Heart left ventricle (tissue), 16 donors: ENCODE data around the gene RGS16. TPM values are rescaled to one million over a fixed set of nuclear protein-coding genes. Genes with fewer than 3 reads are reported as not detected.

Experiments
- ATAC-seq, 4 donors: fragments of 200-7000 bp; cut with Tn5 transposase; one replicate each; pipeline ENCODE4 v1.9.1; 2020 to 2022; ENCODE audit warnings: moderate library complexity in 4 of 4, mild to moderate bottlenecking in 3 of 4, moderate number of reproducible peaks in 1 of 4
- DNase-seq, 5 donors: peaks; one replicate each; pipeline ENCODE4 v3.0.0-alpha.2; 2020
- H3K27ac ChIP-seq, 12 donors: fragments of 200-600 bp; sonication (generic) in 4 of 12; one replicate each; pipeline versions ENCODE4 v1.5.0 to v1.8.0; 2016 to 2022; ENCODE audit warnings: mild to moderate bottlenecking in 2 of 12
- H3K27me3 ChIP-seq, 9 donors: fragments of 200-600 bp; sonication (generic) in 2 of 9; one replicate each; pipeline versions ENCODE4 v1.5.1 to v1.8.0; 2016 to 2022; ENCODE audit warnings: mild to moderate bottlenecking in 3 of 9
- H3K36me3 ChIP-seq, 9 donors: fragments of 200-600 bp; sonication (generic) in 2 of 9; one replicate each; pipeline versions ENCODE4 v1.5.0 to v1.8.0; 2018 to 2022; ENCODE audit warnings: mild to moderate bottlenecking in 2 of 9
- H3K4me1 ChIP-seq, 12 donors: fragments of 200-600 bp; sonication (generic) in 4 of 12; one replicate each; pipeline versions ENCODE4 v1.5.0 to v1.8.0; 2016 to 2022; ENCODE audit warnings: mild to moderate bottlenecking in 3 of 12
- H3K4me3 ChIP-seq, 12 donors: fragments of 200-600 bp; sonication (generic) in 4 of 12; one replicate each; pipeline versions ENCODE4 v1.5.0 to v1.8.0; 2017 to 2022; ENCODE audit warnings: mild to moderate bottlenecking in 9 of 12, moderate library complexity in 4 of 12
- H3K9me3 ChIP-seq, 12 donors: fragments of 200-600 bp; sonication (generic) in 4 of 12; one replicate each; pipeline versions ENCODE4 v1.5.0 to v1.8.0; 2016 to 2022; ENCODE audit warnings: mild to moderate bottlenecking in 1 of 12
- CTCF ChIP-seq, 12 donors: fragments of 200-600 bp; sonication (generic) in 4 of 12; IDR thresholded peaks; one replicate each; pipeline versions ENCODE4 v1.5.0 to v1.8.0; 2018 to 2022; ENCODE audit warnings: antibody characterized with exemption in 12 of 12, mild to moderate bottlenecking in 5 of 12
- POLR2A ChIP-seq, 2 donors: fragments of 450-650 bp; IDR thresholded peaks; one replicate each; pipeline ENCODE4 v1.6.1; 2017; ENCODE audit warnings: antibody characterized with exemption in 2 of 2, mild to moderate bottlenecking in 2 of 2, moderate library complexity in 2 of 2
- WGBS, 4 donors: extraction: QIAGEN DNeasy Blood & Tissue Kit in 2 of 4; methylation state at CpG; one replicate each; pipeline versions ENCODE4 v1.1.5 to v1.1.7; 2013 to 2018; 5-methylcytosine and 5-hydroxymethylcytosine counted together
- intact Hi-C, 10 donors: fragments of 100-400 bp; cut with DNase I; formaldehyde crosslinking; loops; one replicate each; pipeline versions ENCODE4 v1.11.1 to v1.14.2; 2022
- polyA plus RNA-seq, 2 donors: library from polyadenylated mRNA; stranded (reverse); fragments of 200-250 nt; gene quantifications; one replicate each; pipeline ENCODE4 v1.2.3, GENCODE V29; 2013
- total RNA-seq, 9 donors: library from RNA; depleted of rRNA in 2 of 9; stranded (reverse); fragments of >200 nt in 2 of 9; fragmentation: NEBNext Ultra II Directional in 3 of 9; extraction: Animal tissue kit (Norgen Biotek cat#: 25700) in 3 of 9; gene quantifications; one replicate each; pipeline versions ENCODE4 v1.1.0 to v1.2.4, GENCODE V29; 2016 to 2023
- donor health status: ischemic (EF 13 %, LVEDD 7.1; RV severe dilation, severe dysfunction).
- donor health status: healthy with polysubstance abuse.
- donor health status: DM: no; HTN: yes; CAD: no.
- donor health status: DM: no; HTN: no; CAD: no.
- donor health status: ischemic (EF 25% LVEDD 6.9; RV normal size, moderate dysfunction).
- donor health status: ischemic (EF 25% LVEDD 5.7; RV mildly dilated, moderate dysfunction).
- donor health status: healthy.
- donor health status: DM: yes; HTN: yes; CAD: no.
- donor health status: ischemic (EF 35%, LVEDD 5.7; RV mildly dilated, moderate dysfunction).
- donor health status: nonischemic (EF 11% LVEDD 7.7; RV severe dilation, severe dysfunction).
- donor health status: DM: yes; HTN: yes; CAD: no.
- donor health status: PGD.
- donor health status: ischemic (EF 29% LVEDD 5.4; RV normal size, mild dysfunction).
- donor health status: nonischemic (EF 23%, LVEDD 6.1; RV moderate dilation, normal function).

RGS16 gene
- total and polyA plus RNA-seq, 11 donors, result 0.75 to 9.3 (median 2.1) TPM

- TF ChIP-seq POLR2A (IDR thresholded peaks at IDR 0.05), result no peak
- TF ChIP-seq CTCF (IDR thresholded peaks at IDR 0.05), result no peak
- H3K4me3 ChIP-seq, result no peak overlapping the region
- 91 to 100% (median 96%) methylated on average over 1 of the region's 1 CpG for WGBS, 4 donors
- no peaks in the 10 kb centered on the region for H3K9me3 ChIP-seq
- intact Hi-C loops, result no loop called here
- H3K36me3 ChIP-seq, result no peaks in the 10 kb centered on the region
- H3K27me3 ChIP-seq, result no peaks in the 10 kb centered on the region
- no peaks in the 10 kb centered on the region for H3K4me1 ChIP-seq
- H3K27ac ChIP-seq, result no peak overlapping the region
- ATAC-seq, result no peak
- no peak for DNase-seq
Observed at GRCh38 chr1:182639330-182639729, 35.1 kb upstream of the RGS16 start.

- Histone ChIP-seq H3K27ac (no peak overlapping the region), H3K4me3 (no peak overlapping the region), H3K36me3 (no peaks in the 10 kb centered on the region), H3K4me1 (no peaks in the 10 kb centered on the region), H3K27me3 (no peaks in the 10 kb centered on the region), H3K9me3 (no peaks in the 10 kb centered on the region)
- 91 to 96% (median 93%) methylated on average over 5 of the region's 5 CpGs for WGBS, 4 donors
- TF ChIP-seq CTCF (IDR thresholded peaks at IDR 0.05) (no peak), POLR2A (IDR thresholded peaks at IDR 0.05) (no peak)
- DNase-seq, result no peak
- no peak for ATAC-seq
- intact Hi-C loops, result no loop called here
Observed at GRCh38 chr1:182637769-182638168, 33.6 kb upstream of the RGS16 start.

GRCh38 chr1:182635871-182636270, 31.7 kb upstream of the RGS16 start:
- peaks cover 0 to 7% (median 0%) of the 10 kb centered on the region in 12 donors for H3K4me1 ChIP-seq
- no peaks in the 10 kb centered on the region for H3K9me3 ChIP-seq
- TF ChIP-seq POLR2A (IDR thresholded peaks at IDR 0.05) (no peak), CTCF (IDR thresholded peaks at IDR 0.05) (no peak)
- no peak for ATAC-seq
- 77 to 87% (median 82%) methylated on average over 2 of the region's 2 CpGs for WGBS, 4 donors
- no peaks in the 10 kb centered on the region for H3K27me3 ChIP-seq
- H3K4me3 ChIP-seq, result no peak overlapping the region
- no peak overlapping the region for H3K27ac ChIP-seq
- intact Hi-C loops, result no loop called here
- no peaks in the 10 kb centered on the region for H3K36me3 ChIP-seq
- DNase-seq, result no peak

- ATAC-seq (peak in 2 of 4 donors; percentile 20 to 22), DNase-seq (no peak)
- Histone ChIP-seq H3K4me1 (peaks cover 0 to 19% (median 3%) of the 10 kb centered on the region in 12 donors), H3K4me3 (no peak overlapping the region), H3K27me3 (no peaks in the 10 kb centered on the region), H3K36me3 (no peaks in the 10 kb centered on the region), H3K27ac (no peak overlapping the region), H3K9me3 (no peaks in the 10 kb centered on the region)
- intact Hi-C loops, result no loop called here
- WGBS, 4 donors, result 94 to 99% (median 96%) methylated on average over 8 to 9 of the region's 9 CpGs
- TF ChIP-seq POLR2A (IDR thresholded peaks at IDR 0.05), result no peak
- TF ChIP-seq CTCF (IDR thresholded peaks at IDR 0.05), result no peak
Observed at GRCh38 chr1:182634306-182635072, 30.3 kb upstream of the RGS16 start.
